IPS-18c (cell line): ENCODE data around the gene KIAA1671.
"Not testable (repeated sequence)": the region's sequence is repeated elsewhere in the genome, so short reads cannot be mapped to it uniquely, and the experiment has no call there.

Experiments
- H3K4me3 ChIP-seq: 2 replicates; pipeline ENCODE4 v1.7.0; 2013; ENCODE audit warnings: low read depth, mild to moderate bottlenecking, low read length, moderate library complexity; ENCODE audit not compliant: insufficient read depth
- H3K9me3 ChIP-seq: one replicate; pipeline ENCODE4 v1.6.1; 2013; ENCODE audit warnings: mild to moderate bottlenecking, low read length, moderate library complexity; ENCODE audit not compliant: control insufficient read depth, insufficient read depth

The KIAA1671 gene

GRCh38 chr22:25172153-25172552 lies 219.6 kb downstream of the KIAA1671 start:
- H3K4me3 ChIP-seq: no peak overlapping the region
- no peaks in the 10 kb centered on the region for H3K9me3 ChIP-seq

GRCh38 chr22:25174156-25174887 lies 221.8 kb downstream of the KIAA1671 start:
- peaks cover 2% of the 10 kb centered on the region for H3K9me3 ChIP-seq
- H3K4me3 ChIP-seq: no peak overlapping the region

GRCh38 chr22:25174888-25175411 lies 222.4 kb downstream of the KIAA1671 start:
- Histone ChIP-seq H3K9me3 (peaks cover 2% of the 10 kb centered on the region), H3K4me3 (no peak overlapping the region)

DNA sequence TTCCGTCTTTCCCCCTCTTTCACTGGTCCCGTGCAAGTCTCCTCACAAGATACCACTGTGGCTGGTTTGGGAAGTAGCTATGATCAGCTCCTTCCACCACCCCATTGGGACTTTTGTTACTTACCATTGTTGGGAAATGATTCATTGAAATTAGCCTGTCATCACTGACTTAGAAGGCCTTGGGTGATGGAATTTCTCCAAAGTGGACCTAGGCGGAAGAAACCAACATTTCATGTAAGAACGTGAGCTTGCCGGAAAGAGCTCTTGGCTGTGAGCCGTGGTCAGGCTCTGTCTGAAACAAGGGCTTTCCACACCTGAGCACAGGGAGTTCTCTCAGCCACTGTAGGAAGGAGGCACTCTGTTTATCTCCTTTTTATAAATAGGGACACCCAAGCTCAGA lies 223.7 kb downstream of the KIAA1671 start:
- H3K4me3 ChIP-seq: no peak overlapping the region
- H3K9me3 ChIP-seq: peaks cover 2% of the 10 kb centered on the region

GRCh38 chr22:25176799-25177198 lies 224.3 kb downstream of the KIAA1671 start:
- peaks cover 2% of the 10 kb centered on the region for H3K9me3 ChIP-seq
- no peak overlapping the region for H3K4me3 ChIP-seq

DNA sequence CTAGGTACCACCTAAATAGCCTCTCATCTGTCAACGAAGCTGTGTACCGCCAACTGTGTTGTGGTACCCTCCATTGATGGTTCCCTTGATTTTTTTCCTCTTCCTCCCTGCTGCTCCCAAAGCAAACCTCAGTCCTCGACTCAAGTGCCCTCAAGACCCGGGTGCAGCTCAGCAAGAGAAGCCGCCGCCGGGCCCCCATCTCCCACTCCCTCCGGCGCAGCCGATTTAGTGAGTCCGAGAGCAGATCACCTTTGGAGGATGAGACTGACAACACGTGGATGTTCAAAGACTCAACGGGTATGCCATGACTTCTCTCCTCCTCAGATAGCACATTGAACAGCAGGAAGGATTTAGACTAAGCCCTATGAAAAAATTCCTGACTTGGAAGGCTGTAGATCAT lies 224.7 kb downstream of the KIAA1671 start:
- Histone ChIP-seq H3K4me3 (no peak overlapping the region), H3K9me3 (peaks cover 2% of the 10 kb centered on the region)

DNA sequence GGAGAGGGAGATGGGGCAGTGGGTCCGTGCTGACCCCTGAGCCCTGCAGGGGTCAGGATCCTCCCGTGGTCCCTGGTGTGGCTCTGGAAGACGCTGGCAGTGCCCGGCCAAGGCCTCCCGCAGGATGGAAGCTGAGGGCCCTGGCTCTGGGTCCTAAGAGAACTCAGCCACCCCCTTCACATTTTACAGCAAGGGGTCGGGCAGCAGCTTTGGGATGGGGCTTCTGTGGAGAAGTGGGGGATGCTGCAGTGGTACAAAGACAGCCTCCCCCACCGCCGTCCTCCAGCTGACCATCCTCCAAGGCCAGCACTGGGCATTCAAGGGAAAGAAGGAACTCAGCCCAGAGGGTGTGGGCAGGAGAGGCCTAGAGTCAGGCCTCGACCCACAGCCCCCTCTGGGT lies 225.4 kb downstream of the KIAA1671 start:
- peaks cover 2% of the 10 kb centered on the region for H3K9me3 ChIP-seq
- no peak overlapping the region for H3K4me3 ChIP-seq

GRCh38 chr22:25178348-25178747 lies 225.8 kb downstream of the KIAA1671 start:
- H3K4me3 ChIP-seq, H3K9me3 ChIP-seq: not testable (repeated sequence)

GRCh38 chr22:25178869-25179631 lies 226.5 kb downstream of the KIAA1671 start:
- H3K4me3 ChIP-seq: not testable (repeated sequence)

GRCh38 chr22:25182131-25183110 lies 229.9 kb downstream of the KIAA1671 start:
- Histone ChIP-seq H3K4me3 (no peak overlapping the region), H3K9me3 (peaks cover 2% of the 10 kb centered on the region)

More at GRCh38 chr22:25178869-25179631, 226.5 kb downstream of the KIAA1671 start:
- H3K9me3 ChIP-seq: not testable (repeated sequence)

DNA sequence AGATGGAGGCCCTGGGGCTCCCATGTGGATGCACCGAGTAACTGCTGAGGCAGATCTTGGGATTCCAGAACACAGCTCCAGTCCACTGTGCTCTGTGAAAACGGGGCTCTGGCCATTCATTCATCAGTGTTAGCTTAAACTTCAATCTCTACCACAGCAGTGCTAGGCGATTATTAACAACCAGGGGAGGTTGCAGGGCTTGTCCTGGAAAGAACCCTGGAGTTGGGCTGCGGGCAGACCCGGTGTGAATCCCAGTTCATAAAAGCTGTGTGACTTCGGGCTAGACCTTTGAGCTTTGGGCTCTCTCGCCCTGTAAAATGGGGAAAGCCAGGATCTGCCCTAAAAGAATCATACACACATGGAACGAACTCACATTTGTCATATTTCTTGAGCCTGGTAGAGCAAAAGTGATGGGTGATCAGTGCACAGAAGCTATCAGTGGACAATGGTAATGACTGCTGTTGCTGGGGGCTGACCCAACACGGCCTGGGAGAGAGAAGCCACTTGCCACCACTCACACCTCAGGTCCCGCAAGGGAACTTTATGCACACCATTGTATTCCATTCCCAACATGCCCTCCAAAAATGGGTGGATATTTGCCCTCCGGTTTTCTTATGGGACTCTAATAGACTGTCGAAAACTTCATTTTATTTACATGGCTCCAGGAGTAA lies 231.6 kb downstream of the KIAA1671 start:
- H3K9me3 ChIP-seq: no peaks in the 10 kb centered on the region
- no peak overlapping the region for H3K4me3 ChIP-seq

- Histone ChIP-seq H3K9me3 (no peaks in the 10 kb centered on the region), H3K4me3 (no peak overlapping the region)
Observed at GRCh38 chr22:25186140-25186539, 233.6 kb downstream of the KIAA1671 start.

DNA sequence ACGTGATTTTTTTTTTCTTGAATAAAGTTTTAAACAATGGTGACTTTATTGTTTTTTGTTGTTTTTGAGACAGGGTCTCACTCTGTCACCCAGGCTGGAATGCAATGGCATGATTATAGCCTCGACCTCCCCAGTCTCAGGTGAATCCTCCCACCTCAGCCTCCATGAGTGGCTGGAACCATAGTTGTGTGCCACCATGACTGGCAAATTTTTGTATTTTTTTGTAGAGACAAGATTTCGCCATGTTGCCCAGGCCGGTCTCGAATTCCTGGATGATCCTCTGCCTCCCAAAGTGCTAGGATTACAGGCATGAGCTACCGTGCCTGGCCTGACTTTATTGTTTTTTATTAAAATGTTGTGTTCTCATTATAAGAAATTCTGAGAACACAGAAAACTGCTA lies 235.0 kb downstream of the KIAA1671 start:
- Histone ChIP-seq H3K4me3 (no peak overlapping the region), H3K9me3 (no peaks in the 10 kb centered on the region)

DNA sequence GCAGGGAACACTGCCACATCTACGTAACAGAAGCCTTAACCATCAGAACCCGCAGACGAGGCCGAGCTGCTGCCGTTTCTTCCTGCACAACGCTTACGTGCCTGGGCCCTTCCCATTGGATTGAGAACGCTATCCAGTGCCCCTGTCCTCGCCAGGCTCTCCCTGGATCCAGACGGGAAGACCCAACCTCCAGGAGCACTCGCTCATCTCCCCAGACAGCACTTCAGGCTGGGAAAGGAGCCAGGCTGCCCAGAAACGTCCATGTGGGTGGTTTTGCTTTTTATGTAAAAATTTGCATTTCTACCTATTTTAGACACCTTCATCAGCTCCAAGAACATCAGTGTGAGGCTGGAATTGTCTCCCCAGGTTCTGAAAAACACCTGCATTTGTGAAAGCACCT lies 239.9 kb downstream of the KIAA1671 start:
- Histone ChIP-seq H3K4me3 (no peak overlapping the region), H3K9me3 (no peaks in the 10 kb centered on the region)

DNA sequence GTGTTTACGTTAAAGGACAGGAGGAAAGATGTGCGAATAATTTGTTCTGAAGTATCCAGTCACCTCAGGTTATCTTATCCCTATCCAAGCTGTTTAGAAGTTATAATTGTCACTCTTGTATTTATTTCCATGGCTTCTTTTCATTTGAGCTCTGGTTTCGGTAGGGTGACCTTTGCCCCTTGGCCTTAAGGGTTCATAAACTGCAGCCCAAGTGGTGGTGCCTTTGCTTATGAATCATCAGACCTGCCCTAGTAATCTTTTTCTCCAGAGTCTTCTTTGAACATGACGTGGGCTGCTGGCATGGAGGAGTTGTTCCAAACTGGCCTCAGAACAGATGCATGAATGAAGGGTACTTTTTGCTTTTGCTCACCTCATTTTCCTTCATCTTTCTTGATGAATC lies 240.6 kb downstream of the KIAA1671 start:
- Histone ChIP-seq H3K4me3 (no peak overlapping the region), H3K9me3 (no peaks in the 10 kb centered on the region)

GRCh38 chr22:25193548-25193947 lies 241.0 kb downstream of the KIAA1671 start:
- H3K4me3 ChIP-seq: no peak overlapping the region
- H3K9me3 ChIP-seq: no peaks in the 10 kb centered on the region

GRCh38 chr22:25196326-25196725 lies 243.8 kb downstream of the KIAA1671 start:
- Histone ChIP-seq H3K4me3 (no peak overlapping the region), H3K9me3 (no peaks in the 10 kb centered on the region)
